Measurements from ENCODE around the gene SLC44A2.

DNA sequence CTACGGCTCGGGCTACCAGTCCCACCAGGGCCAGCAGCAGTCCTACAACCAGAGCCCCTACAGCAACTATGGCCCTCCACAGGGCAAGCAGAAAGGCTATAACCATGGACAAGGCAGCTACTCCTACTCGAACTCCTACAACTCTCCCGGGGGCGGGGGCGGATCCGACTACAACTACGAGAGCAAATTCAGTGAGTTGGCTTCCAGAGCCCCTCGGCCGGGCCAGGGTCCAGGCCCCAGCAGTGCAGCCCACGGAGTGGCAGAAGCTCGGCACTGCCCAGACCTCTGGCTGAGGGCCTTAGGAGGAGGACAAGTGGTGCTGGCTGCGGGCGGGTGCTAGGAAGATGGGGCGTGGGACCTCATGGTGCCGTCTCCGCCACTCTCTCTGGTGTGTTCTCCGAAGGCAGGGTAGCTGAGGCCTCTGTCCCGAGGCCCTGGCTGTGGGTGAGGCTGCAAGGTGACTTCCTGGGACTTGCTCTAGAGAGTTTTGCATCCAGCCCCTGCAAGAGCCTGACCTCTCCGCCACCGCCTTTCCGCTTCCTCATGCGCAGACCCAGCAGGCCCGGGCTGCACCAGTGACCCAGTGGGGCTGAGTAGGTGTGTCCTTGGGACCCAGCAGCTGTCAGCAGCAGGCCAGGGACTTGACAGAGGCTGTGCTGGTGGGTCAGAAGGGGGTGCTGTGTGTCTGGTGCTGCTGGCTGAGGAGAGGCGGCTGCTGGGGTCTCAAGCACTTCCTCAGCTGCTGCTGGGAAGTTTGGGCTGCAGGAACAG, 62.4 kb downstream of the SLC44A2 start:
- TF ChIP-seq, protein P1, sequence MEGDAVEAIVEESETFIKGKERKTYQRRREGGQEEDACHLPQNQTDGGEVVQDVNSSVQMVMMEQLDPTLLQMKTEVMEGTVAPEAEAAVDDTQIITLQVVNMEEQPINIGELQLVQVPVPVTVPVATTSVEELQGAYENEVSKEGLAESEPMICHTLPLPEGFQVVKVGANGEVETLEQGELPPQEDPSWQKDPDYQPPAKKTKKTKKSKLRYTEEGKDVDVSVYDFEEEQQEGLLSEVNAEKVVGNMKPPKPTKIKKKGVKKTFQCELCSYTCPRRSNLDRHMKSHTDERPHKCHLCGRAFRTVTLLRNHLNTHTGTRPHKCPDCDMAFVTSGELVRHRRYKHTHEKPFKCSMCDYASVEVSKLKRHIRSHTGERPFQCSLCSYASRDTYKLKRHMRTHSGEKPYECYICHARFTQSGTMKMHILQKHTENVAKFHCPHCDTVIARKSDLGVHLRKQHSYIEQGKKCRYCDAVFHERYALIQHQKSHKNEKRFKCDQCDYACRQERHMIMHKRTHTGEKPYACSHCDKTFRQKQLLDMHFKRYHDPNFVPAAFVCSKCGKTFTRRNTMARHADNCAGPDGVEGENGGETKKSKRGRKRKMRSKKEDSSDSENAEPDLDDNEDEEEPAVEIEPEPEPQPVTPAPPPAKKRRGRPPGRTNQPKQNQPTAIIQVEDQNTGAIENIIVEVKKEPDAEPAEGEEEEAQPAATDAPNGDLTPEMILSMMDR (IDR thresholded peaks at IDR 0.05) = no peak
- no peak for TF ChIP-seq POLR2A (IDR thresholded peaks at IDR 0.05)
